Stomach (tissue), 9 donors: ENCODE measurements around the gene FBXO4. TPM values are rescaled to one million over a fixed set of nuclear protein-coding genes. Genes with fewer than 3 reads are reported as not detected.
"Not testable (repeated sequence)": the region's sequence is repeated elsewhere in the genome, so short reads cannot be mapped to it uniquely, and the experiment has no call there.

ENCODE experiments used
- DNase-seq, 2 donors: peaks; one replicate each; pipeline versions ENCODE4 v3.0.0 to v3.0.0-alpha.2; 2013 to 2019
- H3K27ac ChIP-seq, 5 donors: fragments of 200-600 bp in 4 of 5; sonication (generic) in 4 of 5; one replicate each; pipeline ENCODE4 v1.5.1; 2013 to 2019; ENCODE audit warnings: mild to moderate bottlenecking in 1 of 5, moderate library complexity in 1 of 5
- H3K27me3 ChIP-seq, 3 donors: fragments of 200-600 bp; sonication (generic); one replicate each; pipeline ENCODE4 v1.5.1; 2017 to 2019; ENCODE audit warnings: mixed run types in 1 of 3
- H3K36me3 ChIP-seq, 4 donors: fragments of 200-600 bp; sonication (generic); 1 replicate in 3 of 4; 2 replicates in 1 of 4; pipeline ENCODE4 v1.5.1; 2016 to 2019
- H3K4me1 ChIP-seq, 4 donors: fragments of 200-600 bp; sonication (generic); one replicate each; pipeline ENCODE4 v1.5.1; 2016 to 2019
- H3K4me3 ChIP-seq, 4 donors: fragments of 200-600 bp; sonication (generic) in 3 of 4; one replicate each; pipeline ENCODE4 v1.5.1; 2016 to 2019; ENCODE audit warnings: mild to moderate bottlenecking in 1 of 4
- H3K9me3 ChIP-seq, 4 donors: fragments of 200-600 bp; sonication (generic); one replicate each; pipeline ENCODE4 v1.5.1; 2016 to 2019
- EP300 ChIP-seq: sonication (generic); formaldehyde crosslinking; IDR thresholded peaks from one replicate; pipeline ENCODE4 v1.6.1; 2017; ENCODE audit warnings: antibody characterized with exemption
- POLR2A ChIP-seq, 4 donors: fragments of 450-650 bp; IDR thresholded peaks; one replicate each; pipeline ENCODE4 v1.6.1; 2016; ENCODE audit warnings: antibody characterized with exemption in 4 of 4, control low read depth in 2 of 4, mild to moderate bottlenecking in 1 of 4, moderate library complexity in 1 of 4
- POLR2AphosphoS5 ChIP-seq, 3 donors: sonication (generic); formaldehyde crosslinking; IDR thresholded peaks; one replicate each; pipeline ENCODE4 v1.6.1; 2016; ENCODE audit warnings: antibody characterized with exemption in 3 of 3
- WGBS, 5 donors: extraction: QIAGEN DNeasy Blood & Tissue Kit in 3 of 5; methylation state at CpG; one replicate each; pipeline versions ENCODE4 v1.1.5 to v1.1.7; 2013 to 2018; 5-methylcytosine and 5-hydroxymethylcytosine counted together
- intact Hi-C: fragments of 100-400 bp; cut with DNase I; formaldehyde crosslinking; loops from one replicate; pipeline ENCODE4 v1.15.1; 2023; ENCODE audit warnings: low total_unique reads
- polyA plus RNA-seq, 3 donors: library from polyadenylated mRNA; stranded (reverse); fragments of 200-250 nt; gene quantifications; one replicate each; pipeline ENCODE4 v1.2.3, GENCODE V29; 2013
- total RNA-seq, 5 donors: library from RNA; depleted of rRNA; stranded (reverse); fragments of >200 nt; gene quantifications; one replicate each; pipeline versions ENCODE4 v1.1.0 to v1.2.3, GENCODE V29; 2014 to 2016
- TF ChIP-seq, protein P1 (sequence below), 7 experiments: fragments of 450-650 bp in 4 of 7; fragments of 200-600 bp in 3 of 7; sonication (generic) in 3 of 7; IDR thresholded peaks; one replicate each; pipeline ENCODE4 v1.5.1; 2016 to 2019; ENCODE audit warnings: antibody characterized with exemption in 7 of 7, control low read depth in 2 of 7, mild to moderate bottlenecking in 1 of 7
- donor health status: healthy with polysubstance abuse.
- donor health status: Bipolar disorder and iron deficiency.
- donor health status: healthy.

FBXO4 gene
- total and polyA plus RNA-seq, 8 donors: 9.2 to 35.2 (median 16.8) TPM; not detected in 2

DNA sequence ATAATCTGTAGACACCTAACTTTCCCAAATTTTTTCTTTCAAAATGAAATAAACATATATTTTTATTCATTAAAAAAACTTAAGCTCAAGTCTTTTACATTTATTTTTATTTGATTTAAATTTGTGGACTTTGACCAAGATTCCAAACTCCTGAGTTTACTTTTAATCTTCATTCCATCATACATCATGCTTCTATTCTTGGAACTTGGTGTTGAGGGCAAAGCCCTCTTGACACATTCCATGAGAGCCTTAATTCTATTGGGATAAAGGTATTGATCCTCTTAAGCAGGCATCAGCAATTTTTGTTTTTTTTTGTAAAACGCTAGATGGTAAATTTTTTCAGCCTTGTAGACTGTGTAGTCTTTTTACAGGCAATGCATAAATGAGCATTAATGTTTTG is 53.6 kb downstream of the FBXO4 start:
- H3K4me1 ChIP-seq: no peaks in the 10 kb centered on the region
- no peak for DNase-seq
- 74 to 87% (median 85%) methylated on average over 1 of the region's 1 CpG for WGBS, 5 donors
- TF ChIP-seq POLR2AphosphoS5 (IDR thresholded peaks at IDR 0.05) (no peak), POLR2A (IDR thresholded peaks at IDR 0.05) (no peak), EP300 (no peak)
- TF ChIP-seq, protein P1, sequence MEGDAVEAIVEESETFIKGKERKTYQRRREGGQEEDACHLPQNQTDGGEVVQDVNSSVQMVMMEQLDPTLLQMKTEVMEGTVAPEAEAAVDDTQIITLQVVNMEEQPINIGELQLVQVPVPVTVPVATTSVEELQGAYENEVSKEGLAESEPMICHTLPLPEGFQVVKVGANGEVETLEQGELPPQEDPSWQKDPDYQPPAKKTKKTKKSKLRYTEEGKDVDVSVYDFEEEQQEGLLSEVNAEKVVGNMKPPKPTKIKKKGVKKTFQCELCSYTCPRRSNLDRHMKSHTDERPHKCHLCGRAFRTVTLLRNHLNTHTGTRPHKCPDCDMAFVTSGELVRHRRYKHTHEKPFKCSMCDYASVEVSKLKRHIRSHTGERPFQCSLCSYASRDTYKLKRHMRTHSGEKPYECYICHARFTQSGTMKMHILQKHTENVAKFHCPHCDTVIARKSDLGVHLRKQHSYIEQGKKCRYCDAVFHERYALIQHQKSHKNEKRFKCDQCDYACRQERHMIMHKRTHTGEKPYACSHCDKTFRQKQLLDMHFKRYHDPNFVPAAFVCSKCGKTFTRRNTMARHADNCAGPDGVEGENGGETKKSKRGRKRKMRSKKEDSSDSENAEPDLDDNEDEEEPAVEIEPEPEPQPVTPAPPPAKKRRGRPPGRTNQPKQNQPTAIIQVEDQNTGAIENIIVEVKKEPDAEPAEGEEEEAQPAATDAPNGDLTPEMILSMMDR (IDR thresholded peaks at IDR 0.05): no peak
- H3K27me3 ChIP-seq: no peaks in the 10 kb centered on the region
- no peaks in the 10 kb centered on the region for H3K36me3 ChIP-seq
- intact Hi-C loops: no loop called here
- H3K27ac ChIP-seq: no peak overlapping the region
- H3K4me3 ChIP-seq: no peak overlapping the region
- no peaks in the 10 kb centered on the region for H3K9me3 ChIP-seq

DNA sequence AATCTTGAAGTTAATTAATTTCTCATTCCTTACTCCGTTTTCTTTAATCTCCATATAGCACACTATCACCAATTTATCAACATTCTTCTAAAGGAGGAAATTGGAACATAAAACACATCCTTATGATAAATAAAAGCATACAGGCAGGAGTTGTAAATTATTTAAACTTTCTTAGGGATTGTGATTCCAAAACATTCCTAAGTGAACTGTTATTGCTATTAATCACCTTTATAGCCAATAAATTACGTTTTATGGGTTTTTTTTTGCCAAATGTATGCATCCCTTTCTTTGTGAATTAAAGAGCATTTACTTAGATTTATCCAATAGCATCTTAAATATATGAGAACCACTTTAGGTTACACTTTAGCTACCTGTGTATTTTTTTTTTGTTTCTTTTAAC is 55.3 kb downstream of the FBXO4 start:
- 11 to 25% (median 18%) methylated on average over 2 of the region's 2 CpGs for WGBS, 5 donors
- intact Hi-C loops: no loop called here
- TF ChIP-seq EP300 (no peak), POLR2A (IDR thresholded peaks at IDR 0.05) (no peak), POLR2AphosphoS5 (IDR thresholded peaks at IDR 0.05) (no peak)
- TF ChIP-seq, protein P1 (IDR thresholded peaks at IDR 0.05): no peak
- H3K4me1 ChIP-seq: no peaks in the 10 kb centered on the region
- H3K36me3 ChIP-seq: no peaks in the 10 kb centered on the region
- DNase-seq: no peak
- no peaks in the 10 kb centered on the region for H3K27me3 ChIP-seq
- no peak overlapping the region for H3K27ac ChIP-seq
- H3K4me3 ChIP-seq: no peak overlapping the region
- no peaks in the 10 kb centered on the region for H3K9me3 ChIP-seq

DNA sequence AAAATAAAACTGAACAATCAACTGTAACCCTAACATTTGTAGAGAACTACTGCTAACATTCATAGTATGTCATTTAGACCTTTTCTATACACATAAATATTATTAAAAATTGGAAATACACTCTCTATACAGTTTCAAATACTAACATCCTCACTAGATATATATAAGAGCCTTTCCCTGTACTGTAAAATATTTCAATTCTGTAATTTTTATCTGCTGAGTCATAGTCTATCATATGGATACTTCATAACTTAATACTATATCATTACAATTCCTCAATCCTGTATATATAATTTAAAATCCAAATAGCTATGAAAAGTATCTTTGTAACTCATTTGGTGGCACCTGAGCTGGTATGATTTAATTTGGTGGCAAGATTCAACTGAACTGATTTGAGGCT is 55.8 kb downstream of the FBXO4 start:
- no peak for DNase-seq
- Histone ChIP-seq H3K27ac (no peak overlapping the region), H3K27me3 (no peaks in the 10 kb centered on the region), H3K4me1 (no peaks in the 10 kb centered on the region), H3K36me3 (no peaks in the 10 kb centered on the region), H3K4me3 (no peak overlapping the region), H3K9me3 (no peaks in the 10 kb centered on the region)
- TF ChIP-seq POLR2AphosphoS5 (IDR thresholded peaks at IDR 0.05) (no peak), POLR2A (IDR thresholded peaks at IDR 0.05) (no peak), EP300 (no peak)
- TF ChIP-seq, protein P1 (IDR thresholded peaks at IDR 0.05): no peak
- intact Hi-C loops: no loop called here

DNA sequence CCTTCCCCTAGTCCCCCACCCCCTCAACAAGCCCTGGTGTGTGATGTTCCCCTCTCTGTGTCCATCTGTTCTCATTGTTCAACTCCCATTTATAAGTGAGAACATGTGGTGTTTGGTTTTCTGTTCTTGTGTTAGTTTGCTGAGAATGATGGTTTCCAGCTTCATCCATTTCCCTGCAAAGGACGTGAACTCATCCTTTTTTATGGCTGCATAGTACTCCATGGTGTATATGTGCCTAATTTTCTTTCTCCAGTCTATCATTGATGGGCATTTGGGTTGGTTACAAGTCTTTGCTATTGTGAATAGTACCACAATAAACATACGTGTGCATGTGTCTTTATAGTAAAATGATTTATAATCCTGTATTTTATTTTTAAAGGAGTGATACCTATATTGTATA is 57.8 kb downstream of the FBXO4 start:
- H3K27ac ChIP-seq, H3K4me1 ChIP-seq, H3K36me3 ChIP-seq, H3K27me3 ChIP-seq, H3K9me3 ChIP-seq, intact Hi-C loops, H3K4me3 ChIP-seq, DNase-seq: not testable (repeated sequence)
- WGBS, 5 donors: 82 to 94% (median 90%) methylated on average over 2 of the region's 2 CpGs

DNA sequence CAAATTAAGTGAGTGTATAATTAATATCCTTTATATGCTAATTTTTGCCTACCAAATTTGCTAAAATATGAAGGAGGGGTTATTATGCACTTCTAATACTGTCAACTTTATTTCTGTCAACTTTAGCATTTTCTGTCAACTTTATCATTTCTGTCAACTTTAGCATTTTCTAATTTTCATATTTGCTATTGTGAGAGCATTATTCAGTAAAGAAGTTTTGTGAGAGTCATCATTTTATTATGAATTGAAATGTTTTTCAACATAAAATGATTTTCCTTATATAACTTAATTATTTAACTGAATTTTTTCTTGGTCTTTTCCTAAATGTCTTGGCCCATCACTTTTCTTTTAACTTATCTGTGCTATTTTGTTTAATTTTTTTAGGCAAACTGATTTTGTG is 58.2 kb downstream of the FBXO4 start:
- Histone ChIP-seq H3K36me3 (no peaks in the 10 kb centered on the region), H3K27ac (no peak overlapping the region), H3K4me3 (no peak overlapping the region), H3K27me3 (no peaks in the 10 kb centered on the region), H3K9me3 (no peaks in the 10 kb centered on the region), H3K4me1 (no peaks in the 10 kb centered on the region)
- TF ChIP-seq EP300 (no peak), POLR2A (IDR thresholded peaks at IDR 0.05) (no peak), POLR2AphosphoS5 (IDR thresholded peaks at IDR 0.05) (no peak)
- TF ChIP-seq, protein P1 (IDR thresholded peaks at IDR 0.05): no peak
- DNase-seq: no peak
- intact Hi-C loops: no loop called here
